SJCRH30 (cell line): ENCODE measurements around the gene GBP1. TPM values are rescaled to one million over a fixed set of nuclear protein-coding genes. Genes with fewer than 3 reads are reported as not detected.
"Not testable (repeated sequence)": the region's sequence is repeated elsewhere in the genome, so short reads cannot be mapped to it uniquely, and the experiment has no call there.

Experiments used
- DNase-seq, 2 experiments: peaks; one replicate each; pipeline ENCODE4 v3.0.0-alpha.2; 2015 to 2020
- H3K27ac ChIP-seq: fragments of 250-450 bp; sonication (Bioruptor Pico); 2 replicates; pipeline ENCODE4 v1.5.1; 2020; ENCODE audit warnings: mild to moderate bottlenecking, moderate library complexity
- H3K27me3 ChIP-seq: fragments of 250-450 bp; sonication (Bioruptor Pico); 2 replicates; pipeline ENCODE4 v1.5.1; 2020; ENCODE audit warnings: mild to moderate bottlenecking, moderate library complexity
- H3K36me3 ChIP-seq: fragments of 250-450 bp; sonication (Bioruptor Pico); 2 replicates; pipeline ENCODE4 v1.5.1; 2020; ENCODE audit warnings: mild to moderate bottlenecking, moderate library complexity
- H3K4me1 ChIP-seq: fragments of 250-450 bp; sonication (Bioruptor Pico); 2 replicates; pipeline ENCODE4 v1.5.1; 2020; ENCODE audit warnings: mild to moderate bottlenecking, moderate library complexity
- H3K4me3 ChIP-seq: fragments of 250-450 bp; sonication (Bioruptor Pico); 2 replicates; pipeline ENCODE4 v1.5.1; 2020; ENCODE audit warnings: mild to moderate bottlenecking, moderate library complexity
- H3K9me3 ChIP-seq: fragments of 250-450 bp; sonication (Bioruptor Pico); replicated peaks from 2 replicates; pipeline ENCODE4 v1.5.1; 2020; ENCODE audit warnings: mild to moderate bottlenecking, moderate library complexity
- total RNA-seq: library from RNA; depleted of rRNA; stranded (reverse); fragments of >200 nt; shearing (Covaris generic); gene quantifications from 2 replicates; pipeline ENCODE4 v1.2.3, GENCODE V29; 2014

Gene GBP1
- total RNA-seq, 1 experiment from 2014 or later: 0.30 TPM

DNA sequence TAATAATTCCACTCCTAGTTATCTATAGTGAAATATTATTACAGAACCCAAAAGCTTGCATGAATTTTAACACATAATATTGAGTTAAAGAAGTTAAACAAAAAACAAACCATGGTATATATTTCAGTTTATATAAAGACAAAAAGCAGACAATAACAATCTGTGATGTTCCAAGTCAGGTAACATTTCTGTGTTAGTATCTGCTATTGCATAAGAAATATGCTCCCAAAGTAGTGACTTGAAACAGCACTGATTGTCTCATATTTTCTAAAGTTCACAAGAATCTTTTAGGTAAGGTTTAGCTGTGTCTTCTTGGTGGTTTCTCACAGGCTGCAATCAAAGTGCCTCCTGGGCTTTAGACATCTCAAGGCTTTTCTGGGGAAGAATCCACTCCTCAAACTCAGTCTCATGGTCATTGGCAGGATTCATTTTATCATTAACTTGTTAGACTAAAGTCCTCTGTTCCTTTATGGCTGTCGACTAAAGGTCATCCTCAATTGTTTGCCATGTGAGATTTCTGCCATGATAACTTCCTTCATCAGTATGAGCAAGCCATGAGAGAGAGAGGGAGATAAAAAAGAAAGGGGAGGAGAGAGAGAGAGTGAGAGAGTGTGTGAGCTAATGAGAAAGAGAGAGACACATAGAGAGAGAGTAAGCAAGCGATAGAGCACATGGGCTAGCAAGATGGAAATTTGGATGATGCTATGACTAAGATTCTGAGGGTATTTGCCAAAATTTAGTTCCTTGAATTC, 19.9 kb downstream of the GBP1 start:
- no peak for DNase-seq
- no peaks in the 10 kb centered on the region for H3K9me3 ChIP-seq
- H3K27me3 ChIP-seq: no peaks in the 10 kb centered on the region
- no peak overlapping the region for H3K4me3 ChIP-seq
- no peaks in the 10 kb centered on the region for H3K36me3 ChIP-seq
- H3K27ac ChIP-seq: no peak overlapping the region
- H3K4me1 ChIP-seq: no peaks in the 10 kb centered on the region

DNA sequence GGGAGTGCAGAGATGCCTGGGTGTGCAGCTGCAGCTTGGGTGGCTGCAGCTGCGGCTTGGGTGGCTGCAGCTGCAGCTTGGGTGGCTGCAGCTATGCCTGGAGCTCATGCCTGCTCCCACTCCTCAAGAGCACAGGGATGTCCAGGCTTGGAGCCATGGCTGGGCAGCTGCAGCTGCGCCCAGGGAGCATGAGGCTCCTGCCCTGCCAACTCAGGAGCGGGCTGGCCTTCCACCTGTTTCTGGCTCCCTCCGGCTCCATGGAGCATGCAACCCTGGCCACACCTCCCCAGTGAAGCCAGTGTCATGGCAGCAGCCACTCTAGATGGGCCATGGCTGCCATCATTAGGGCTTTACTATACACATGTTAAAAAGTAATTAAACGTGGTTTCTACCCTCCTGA, 21.1 kb downstream of the GBP1 start:
- no peak for DNase-seq
- H3K36me3 ChIP-seq: no peaks in the 10 kb centered on the region
- no peaks in the 10 kb centered on the region for H3K4me1 ChIP-seq
- H3K27me3 ChIP-seq: no peaks in the 10 kb centered on the region
- no peaks in the 10 kb centered on the region for H3K9me3 ChIP-seq
- no peak overlapping the region for H3K4me3 ChIP-seq
- no peak overlapping the region for H3K27ac ChIP-seq

DNA sequence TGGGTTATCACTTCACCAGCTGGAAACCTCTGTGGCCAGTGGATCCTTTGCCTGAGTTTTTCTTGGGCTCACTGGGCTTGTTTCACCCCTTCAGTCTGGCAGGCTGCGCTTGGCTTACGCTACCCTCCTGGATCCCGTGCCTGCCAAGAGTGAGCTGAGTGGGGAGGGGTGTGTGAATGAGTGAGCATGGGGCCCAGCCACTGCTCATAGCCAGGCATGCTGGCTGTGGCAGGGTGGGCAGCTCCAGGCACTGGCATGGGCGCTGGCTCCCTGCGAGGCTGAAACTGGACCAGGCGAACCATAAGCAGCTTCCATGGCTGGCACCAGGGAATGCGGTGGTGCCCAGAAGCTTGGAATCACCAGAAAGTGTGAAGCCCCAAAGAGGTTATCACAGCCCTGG, 22.5 kb downstream of the GBP1 start:
- Histone ChIP-seq H3K9me3 (no peaks in the 10 kb centered on the region), H3K27me3 (no peaks in the 10 kb centered on the region), H3K27ac (no peak overlapping the region), H3K4me1 (no peaks in the 10 kb centered on the region), H3K4me3 (no peak overlapping the region), H3K36me3 (no peaks in the 10 kb centered on the region)
- DNase-seq: no peak

DNA sequence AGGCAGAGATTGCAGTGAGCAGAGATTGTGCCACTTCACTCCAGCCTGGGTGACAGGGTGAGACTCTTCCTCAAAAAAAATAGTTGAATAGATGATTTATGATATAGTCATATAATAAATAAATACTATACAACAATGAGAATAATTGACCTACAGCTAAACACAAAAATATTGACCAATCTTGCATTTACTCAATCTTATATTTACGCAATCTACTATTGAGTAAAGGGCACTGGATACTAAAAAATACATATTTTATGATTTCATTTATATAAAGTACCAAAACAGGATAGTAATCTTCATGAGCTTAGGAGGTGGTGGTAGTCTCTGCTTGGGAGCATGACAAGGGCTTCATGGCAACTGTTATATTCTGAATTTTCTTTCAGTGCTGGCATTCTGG, 23.3 kb downstream of the GBP1 start:
- H3K4me3 ChIP-seq: no peak overlapping the region
- no peaks in the 10 kb centered on the region for H3K27me3 ChIP-seq
- no peaks in the 10 kb centered on the region for H3K36me3 ChIP-seq
- no peak for DNase-seq
- no peaks in the 10 kb centered on the region for H3K4me1 ChIP-seq
- no peaks in the 10 kb centered on the region for H3K9me3 ChIP-seq
- H3K27ac ChIP-seq: no peak overlapping the region

DNA sequence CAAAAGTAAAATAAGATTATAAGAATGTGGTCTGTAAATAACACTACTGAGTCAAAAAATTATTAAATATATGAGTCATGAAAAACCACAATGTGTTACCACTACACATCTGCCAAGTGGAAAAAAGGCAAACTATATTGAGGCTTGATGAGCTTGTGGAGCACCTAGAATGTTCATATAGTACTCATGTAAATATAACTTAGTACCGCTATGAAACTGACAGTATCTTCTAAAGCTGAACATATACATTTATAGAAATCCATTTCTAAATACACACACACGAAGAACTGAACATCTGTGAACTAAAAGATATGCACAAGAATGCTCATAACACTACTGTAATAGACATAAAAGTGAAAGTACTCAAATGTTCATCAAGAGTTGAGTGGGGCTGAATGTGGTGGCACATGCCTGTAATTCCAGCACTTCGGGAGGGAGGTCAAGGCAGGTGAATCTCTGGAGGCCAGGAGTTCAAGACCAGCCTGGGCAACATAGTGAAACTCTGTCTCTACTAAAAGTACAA, 23.8 kb downstream of the GBP1 start:
- no peaks in the 10 kb centered on the region for H3K9me3 ChIP-seq
- no peaks in the 10 kb centered on the region for H3K36me3 ChIP-seq
- H3K27ac ChIP-seq: no peak overlapping the region
- H3K4me1 ChIP-seq: no peaks in the 10 kb centered on the region
- no peaks in the 10 kb centered on the region for H3K27me3 ChIP-seq
- no peak overlapping the region for H3K4me3 ChIP-seq
- no peak for DNase-seq

DNA sequence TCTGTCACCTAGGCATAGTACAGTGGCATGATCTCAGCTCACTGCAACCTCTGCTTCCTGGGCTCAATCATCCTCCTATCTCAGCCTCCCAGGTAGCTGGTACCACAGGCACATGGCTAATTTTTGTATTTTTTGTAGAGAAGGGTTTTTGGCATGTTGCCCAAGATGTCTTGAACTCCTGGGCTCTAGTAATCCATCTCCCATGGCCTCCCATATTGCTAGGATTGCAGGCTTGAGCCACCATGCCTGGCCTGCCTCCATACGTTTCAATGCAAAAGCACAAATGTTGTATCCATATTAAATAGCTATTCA, 24.7 kb downstream of the GBP1 start:
- DNase-seq: no peak
- Histone ChIP-seq H3K27me3 (no peaks in the 10 kb centered on the region), H3K36me3 (no peaks in the 10 kb centered on the region), H3K27ac (no peak overlapping the region), H3K9me3 (no peaks in the 10 kb centered on the region), H3K4me1 (no peaks in the 10 kb centered on the region), H3K4me3 (no peak overlapping the region)

DNA sequence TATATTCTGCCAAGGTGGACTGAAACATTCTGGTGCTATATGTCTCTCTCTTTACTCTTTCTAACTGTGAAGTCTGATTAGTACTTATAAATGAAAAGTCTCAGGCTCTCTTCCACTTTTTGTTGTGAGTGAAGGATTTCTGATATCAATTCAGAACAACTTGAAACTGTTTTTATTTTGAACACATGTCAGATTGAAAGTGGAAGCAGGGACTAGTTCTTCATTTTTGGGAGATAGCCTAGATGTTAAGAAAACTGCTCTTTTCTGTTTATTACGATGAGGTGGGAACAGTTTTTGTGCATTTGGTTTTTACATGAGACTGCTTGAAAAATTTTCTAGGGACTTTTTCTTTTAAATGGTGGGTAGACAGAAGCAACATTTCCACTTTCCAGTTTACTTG, 27.8 kb downstream of the GBP1 start:
- DNase-seq: no peak
- H3K27ac ChIP-seq: no peak overlapping the region
- H3K9me3 ChIP-seq: no peaks in the 10 kb centered on the region
- no peak overlapping the region for H3K4me3 ChIP-seq
- no peaks in the 10 kb centered on the region for H3K27me3 ChIP-seq
- no peaks in the 10 kb centered on the region for H3K4me1 ChIP-seq
- H3K36me3 ChIP-seq: no peaks in the 10 kb centered on the region

DNA sequence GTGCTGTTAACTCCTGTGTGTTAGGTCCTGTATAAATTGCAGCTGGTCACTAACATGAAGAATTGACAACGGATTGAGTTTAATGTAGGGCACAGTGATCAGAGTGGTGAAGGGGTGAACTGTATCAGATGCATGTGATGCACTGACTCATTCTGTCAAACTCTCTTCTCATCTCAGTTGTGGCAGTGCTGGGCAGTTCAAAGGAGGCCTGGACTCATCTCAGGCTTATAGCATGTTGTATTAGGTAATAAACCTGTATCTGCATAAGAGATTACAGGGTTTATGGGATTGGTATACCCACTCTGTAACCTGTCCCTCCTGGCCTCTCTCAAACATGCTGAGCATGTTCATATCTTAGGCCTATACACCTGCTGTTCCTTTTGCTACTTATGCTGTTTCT, 29.9 kb downstream of the GBP1 start:
- Histone ChIP-seq H3K4me3 (no peak overlapping the region), H3K27ac (no peak overlapping the region), H3K4me1 (no peaks in the 10 kb centered on the region), H3K36me3 (no peaks in the 10 kb centered on the region), H3K27me3 (no peaks in the 10 kb centered on the region), H3K9me3 (no peaks in the 10 kb centered on the region)
- DNase-seq: no peak

DNA sequence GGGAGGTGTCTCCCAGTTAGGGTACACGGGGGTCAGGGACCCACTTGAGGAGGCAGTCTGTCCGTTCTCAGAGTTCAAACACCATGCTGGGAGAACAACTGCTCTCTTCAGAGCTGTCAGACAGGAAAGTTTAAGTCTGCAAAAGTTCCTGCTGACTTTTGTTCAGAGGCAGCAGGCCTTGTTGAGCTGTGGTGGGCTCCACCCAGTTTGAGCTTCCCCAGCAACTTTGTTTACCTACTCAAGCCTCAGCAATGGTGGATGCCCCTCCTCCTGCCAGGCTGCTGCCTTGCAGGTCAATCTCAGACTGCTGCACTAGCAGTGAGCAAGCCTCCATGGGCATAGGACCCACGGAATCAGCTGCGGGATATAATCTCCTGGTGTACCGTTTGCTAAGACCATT, 31.0 kb downstream of the GBP1 start:
- H3K4me1 ChIP-seq, H3K27me3 ChIP-seq, H3K4me3 ChIP-seq, DNase-seq, H3K9me3 ChIP-seq, H3K27ac ChIP-seq, H3K36me3 ChIP-seq: not testable (repeated sequence)

DNA sequence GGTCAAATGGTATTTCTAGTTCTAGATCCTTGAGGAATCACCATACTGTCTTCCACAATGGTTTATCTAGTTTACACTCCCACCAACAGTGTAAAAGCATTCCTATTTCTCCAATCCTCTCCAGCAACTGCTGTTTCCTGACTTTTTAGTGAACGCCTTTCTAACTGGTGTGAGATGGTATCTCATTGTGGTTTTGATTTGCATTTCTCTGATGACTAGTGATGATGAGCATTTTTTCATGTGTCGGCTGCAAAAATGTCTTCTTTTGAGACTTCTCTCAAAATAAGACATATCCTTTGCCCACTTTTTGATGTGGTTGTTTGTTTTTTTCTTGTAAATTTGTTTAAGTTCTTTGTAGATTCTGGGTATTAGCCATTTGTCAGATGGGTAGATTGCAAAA, 36.0 kb downstream of the GBP1 start:
- H3K4me1 ChIP-seq, H3K27ac ChIP-seq, H3K9me3 ChIP-seq, H3K4me3 ChIP-seq, H3K27me3 ChIP-seq, DNase-seq, H3K36me3 ChIP-seq: not testable (repeated sequence)

DNA sequence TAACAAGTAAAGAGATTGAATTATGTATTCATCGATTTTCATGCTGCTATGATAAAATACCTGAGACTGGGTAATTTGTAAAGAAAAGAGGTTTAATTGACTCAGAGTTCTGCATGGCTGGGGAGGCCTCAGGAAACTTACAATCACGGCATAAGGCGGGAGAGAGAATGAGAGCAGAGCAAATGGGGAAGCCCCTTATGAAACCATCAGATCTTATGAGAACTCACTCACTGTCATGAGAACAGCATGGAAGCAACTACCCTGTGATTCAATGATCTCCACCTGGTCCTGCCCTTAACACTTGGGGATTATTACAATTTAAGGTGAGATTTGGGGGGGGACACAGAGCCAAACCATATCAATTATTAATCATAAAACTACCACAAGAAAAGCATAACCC, 39.1 kb downstream of the GBP1 start:
- H3K9me3 ChIP-seq: no peaks in the 10 kb centered on the region
- no peak for DNase-seq
- H3K4me3 ChIP-seq: no peak overlapping the region
- no peaks in the 10 kb centered on the region for H3K4me1 ChIP-seq
- H3K27ac ChIP-seq: no peak overlapping the region
- no peaks in the 10 kb centered on the region for H3K36me3 ChIP-seq
- H3K27me3 ChIP-seq: no peaks in the 10 kb centered on the region; the same call in 1 of the 2 replicates

DNA sequence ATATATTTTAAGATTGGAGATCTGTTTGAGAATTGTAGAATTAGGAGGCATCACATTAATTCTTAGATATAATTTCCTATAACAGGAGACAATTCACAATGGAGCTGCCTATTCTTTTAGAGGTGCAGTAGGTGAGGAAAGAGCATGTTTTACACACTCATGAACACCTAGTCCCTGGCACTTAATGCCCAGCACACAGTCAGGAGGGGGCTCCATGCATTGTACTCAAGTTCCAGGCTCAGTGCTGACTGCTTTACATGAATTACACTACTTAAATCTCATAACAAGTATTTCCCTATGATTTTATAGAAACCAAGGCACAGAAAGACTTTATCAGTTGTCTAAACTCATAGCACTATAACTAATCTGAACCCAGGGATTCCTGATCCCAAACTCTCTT, 42.0 kb downstream of the GBP1 start:
- Histone ChIP-seq H3K4me3 (no peak overlapping the region; the same call in 1 of the 2 replicates), H3K4me1 (no peaks in the 10 kb centered on the region), H3K36me3 (no peaks in the 10 kb centered on the region), H3K9me3 (no peaks in the 10 kb centered on the region), H3K27me3 (no peaks in the 10 kb centered on the region; the same call in 1 of the 2 replicates), H3K27ac (no peak overlapping the region)
- DNase-seq: no peak

DNA sequence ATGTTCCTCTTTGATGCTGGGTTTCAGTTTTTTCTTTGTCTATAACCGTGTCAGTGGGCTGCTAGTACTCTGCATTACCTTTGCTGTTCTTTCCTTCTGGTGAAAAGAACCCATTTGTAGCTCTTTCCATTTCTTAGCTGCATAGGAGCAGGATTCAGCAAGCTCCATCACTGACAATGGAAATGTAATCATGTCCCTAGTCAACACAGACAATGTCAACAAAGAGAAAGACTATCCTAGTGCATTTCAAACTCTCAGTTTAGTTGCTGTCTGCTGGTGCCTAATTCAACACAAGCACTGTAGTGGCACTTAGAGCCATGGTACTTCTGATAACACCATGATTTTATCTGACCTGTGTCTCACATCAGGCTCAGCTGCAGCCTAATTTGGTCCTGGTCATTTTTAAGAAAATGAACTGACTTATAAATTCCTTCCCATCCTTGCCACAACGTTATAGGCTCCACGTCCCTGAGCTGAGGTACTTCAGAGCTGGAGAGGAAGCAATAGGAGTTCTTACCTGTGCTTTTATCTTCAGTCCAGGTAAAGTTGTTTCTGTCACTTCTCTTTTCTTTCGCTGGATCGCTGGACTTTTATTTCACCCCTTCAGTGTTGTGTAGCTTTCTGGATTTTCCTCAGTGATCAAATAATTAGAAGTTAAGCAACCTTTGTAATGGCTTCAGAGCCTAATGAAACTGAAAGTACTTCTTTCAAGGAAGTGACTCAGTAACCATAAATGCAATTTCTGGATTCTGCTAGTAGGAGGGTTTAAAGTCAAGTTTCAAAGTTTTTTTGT, 42.6 kb downstream of the GBP1 start, which contains the start of gene GBP3:
Gene GBP3 (minus strand): TSS at position 700 of the 793 bp plus-strand sequence. CDS start 2,145 bp downstream, outside the sequence.
- Histone ChIP-seq H3K27me3 (no peaks in the 10 kb centered on the region; the same call in 1 of the 2 replicates), H3K36me3 (no peaks in the 10 kb centered on the region), H3K27ac (no peak within 1 kb of the TSS), H3K9me3 (no peaks in the 10 kb centered on the region), H3K4me1 (no peaks in the 10 kb centered on the region), H3K4me3 (peak within 1 kb of the TSS; percentile 33)
- DNase-seq: no peak

DNA sequence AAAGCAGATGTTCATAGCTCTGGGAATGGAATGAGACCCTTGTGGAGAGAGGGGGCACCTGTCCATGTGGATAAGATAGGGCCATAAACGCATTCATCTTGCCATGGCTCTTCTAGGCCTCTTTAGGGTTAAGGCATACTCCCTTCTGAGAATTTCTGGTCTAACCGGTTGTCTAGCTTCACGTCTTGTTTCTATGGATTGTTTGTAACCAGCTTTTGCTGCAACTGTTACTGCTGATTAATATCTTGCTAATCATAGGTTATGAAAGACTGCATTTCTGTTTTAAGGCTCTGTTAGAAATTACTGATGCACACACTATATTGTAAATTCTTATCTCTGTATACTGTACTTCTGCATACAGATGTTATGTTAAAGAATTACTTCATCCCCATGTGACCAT, 46.7 kb downstream of the GBP1 start:
- not testable (repeated sequence) for H3K36me3 ChIP-seq

DNA sequence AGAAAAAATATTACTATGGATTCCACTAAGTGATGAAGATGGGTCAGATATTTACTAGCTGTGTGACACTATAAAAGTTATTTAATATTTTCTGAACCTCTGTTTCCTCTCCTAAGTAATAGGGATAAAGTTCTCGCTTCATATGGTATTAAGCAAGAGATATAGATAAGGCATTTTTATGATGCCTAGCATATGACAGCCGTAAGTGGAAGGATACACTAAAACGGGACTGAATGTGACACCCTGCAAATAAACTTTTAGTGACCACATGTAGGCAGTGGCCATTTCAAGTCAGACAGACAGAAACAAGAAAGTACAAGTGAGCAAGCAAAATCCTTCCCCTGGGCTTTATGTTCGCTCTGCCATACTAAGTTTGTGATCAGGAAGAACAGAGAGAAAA, 56.5 kb downstream of the GBP1 start:
- DNase-seq: no peak
- Histone ChIP-seq H3K4me3 (no peak overlapping the region), H3K36me3 (no peaks in the 10 kb centered on the region), H3K9me3 (no peaks in the 10 kb centered on the region), H3K27me3 (no peaks in the 10 kb centered on the region), H3K27ac (no peak overlapping the region), H3K4me1 (no peaks in the 10 kb centered on the region)

More for the DNA sequence above, 46.7 kb downstream of the GBP1 start:
- H3K27me3 ChIP-seq, H3K9me3 ChIP-seq, H3K4me3 ChIP-seq, H3K4me1 ChIP-seq, DNase-seq, H3K27ac ChIP-seq: not testable (repeated sequence)
